ENCODE measurements around the gene CCDC18.

DNA sequence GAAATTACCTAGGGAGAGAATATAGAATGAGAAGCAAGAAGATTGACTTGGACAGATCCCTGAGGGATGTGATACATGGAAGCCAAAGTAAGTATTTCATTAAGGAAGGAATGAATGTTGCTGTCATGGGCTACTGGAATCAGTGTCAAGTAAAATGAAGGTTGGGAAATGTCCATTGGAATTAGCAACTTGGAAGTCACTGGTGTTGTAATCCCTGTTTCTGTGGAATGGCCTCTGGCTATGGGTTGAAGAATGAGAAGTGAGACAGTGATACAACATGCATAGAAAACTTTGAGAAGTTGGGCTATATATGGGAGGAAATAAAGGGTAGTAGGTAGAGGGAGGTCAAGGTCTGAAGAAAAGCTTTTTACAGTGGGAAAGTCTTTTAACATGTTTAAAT lies 54.7 kb downstream of the CCDC18 start:
- TF ChIP-seq, protein P1, sequence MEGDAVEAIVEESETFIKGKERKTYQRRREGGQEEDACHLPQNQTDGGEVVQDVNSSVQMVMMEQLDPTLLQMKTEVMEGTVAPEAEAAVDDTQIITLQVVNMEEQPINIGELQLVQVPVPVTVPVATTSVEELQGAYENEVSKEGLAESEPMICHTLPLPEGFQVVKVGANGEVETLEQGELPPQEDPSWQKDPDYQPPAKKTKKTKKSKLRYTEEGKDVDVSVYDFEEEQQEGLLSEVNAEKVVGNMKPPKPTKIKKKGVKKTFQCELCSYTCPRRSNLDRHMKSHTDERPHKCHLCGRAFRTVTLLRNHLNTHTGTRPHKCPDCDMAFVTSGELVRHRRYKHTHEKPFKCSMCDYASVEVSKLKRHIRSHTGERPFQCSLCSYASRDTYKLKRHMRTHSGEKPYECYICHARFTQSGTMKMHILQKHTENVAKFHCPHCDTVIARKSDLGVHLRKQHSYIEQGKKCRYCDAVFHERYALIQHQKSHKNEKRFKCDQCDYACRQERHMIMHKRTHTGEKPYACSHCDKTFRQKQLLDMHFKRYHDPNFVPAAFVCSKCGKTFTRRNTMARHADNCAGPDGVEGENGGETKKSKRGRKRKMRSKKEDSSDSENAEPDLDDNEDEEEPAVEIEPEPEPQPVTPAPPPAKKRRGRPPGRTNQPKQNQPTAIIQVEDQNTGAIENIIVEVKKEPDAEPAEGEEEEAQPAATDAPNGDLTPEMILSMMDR (IDR thresholded peaks at IDR 0.05) = no peak
- no peak for TF ChIP-seq ZFX (IDR thresholded peaks at IDR 0.05; ENCODE audit: borderline replicate concordance)
